Gastroesophageal sphincter (tissue), 4 donors: ENCODE results near the gene DYRK4. TPM values are rescaled to one million over a fixed set of nuclear protein-coding genes. Genes with fewer than 3 reads are reported as not detected.

Source experiments
- ATAC-seq: fragments of 150-250 bp; one replicate; pipeline ENCODE4 v1.9.1; 2016; ENCODE audit warnings: mild to moderate bottlenecking, moderate library complexity
- H3K27ac ChIP-seq, 4 donors: fragments of 200-600 bp; sonication (generic) in 3 of 4; 1 replicate in 3 of 4; 2 replicates in 1 of 4; pipeline ENCODE4 v1.5.1; 2016 to 2019
- H3K27me3 ChIP-seq: fragments of 200-600 bp; sonication (generic); one replicate; pipeline ENCODE4 v1.5.1; 2019
- H3K36me3 ChIP-seq, 2 donors: fragments of 200-600 bp; sonication (generic); one replicate each; pipeline ENCODE4 v1.5.1; 2019; ENCODE audit warnings: control low read depth in 1 of 2
- H3K4me1 ChIP-seq, 3 donors: fragments of 200-600 bp; sonication (generic); 1 replicate in 2 of 3; 2 replicates in 1 of 3; pipeline ENCODE4 v1.5.1; 2016 to 2019; ENCODE audit warnings: control low read depth in 2 of 3
- H3K4me3 ChIP-seq, 2 donors: fragments of 200-600 bp; sonication (generic); one replicate each; pipeline ENCODE4 v1.5.1; 2019; ENCODE audit warnings: mild to moderate bottlenecking in 1 of 2, moderate library complexity in 1 of 2
- H3K9me3 ChIP-seq, 3 donors: fragments of 200-600 bp; sonication (generic); one replicate each; pipeline ENCODE4 v1.5.1; 2017 to 2019; ENCODE audit warnings: control low read depth in 2 of 3
- CTCF ChIP-seq, 4 experiments: fragments of 200-600 bp in 2 of 4; fragments of 450-650 bp in 2 of 4; sonication (generic) in 1 of 4; IDR thresholded peaks; one replicate each; pipeline ENCODE4 v1.5.1; 2017 to 2019; ENCODE audit warnings: antibody characterized with exemption in 4 of 4, mild to moderate bottlenecking in 2 of 4, moderate library complexity in 2 of 4
- EP300 ChIP-seq: sonication (generic); formaldehyde crosslinking; IDR thresholded peaks from one replicate; pipeline ENCODE4 v1.6.1; 2017; ENCODE audit warnings: antibody characterized with exemption, mild to moderate bottlenecking
- POLR2A ChIP-seq, 2 donors: fragments of 450-650 bp; IDR thresholded peaks; one replicate each; pipeline ENCODE4 v1.6.1; 2017; ENCODE audit warnings: antibody characterized with exemption in 2 of 2, mild to moderate bottlenecking in 2 of 2, moderate library complexity in 1 of 2
- POLR2AphosphoS5 ChIP-seq: sonication (generic); formaldehyde crosslinking; IDR thresholded peaks from one replicate; pipeline ENCODE4 v1.6.1; 2017; ENCODE audit warnings: antibody characterized with exemption
- WGBS, 2 donors: methylation state at CpG; one replicate each; pipeline ENCODE4 v1.1.5; 2018; ENCODE audit warnings: low coverage in 1 of 2; 5-methylcytosine and 5-hydroxymethylcytosine counted together
- total RNA-seq, 4 donors: library from RNA; depleted of rRNA; stranded (reverse); fragments of >200 nt; gene quantifications; one replicate each; pipeline ENCODE4 v1.1.0, GENCODE V29; 2016

The DYRK4 gene
- total RNA-seq, 4 donors from 2014 or later = 43.1 to 53.9 (median 47.1) TPM

DNA sequence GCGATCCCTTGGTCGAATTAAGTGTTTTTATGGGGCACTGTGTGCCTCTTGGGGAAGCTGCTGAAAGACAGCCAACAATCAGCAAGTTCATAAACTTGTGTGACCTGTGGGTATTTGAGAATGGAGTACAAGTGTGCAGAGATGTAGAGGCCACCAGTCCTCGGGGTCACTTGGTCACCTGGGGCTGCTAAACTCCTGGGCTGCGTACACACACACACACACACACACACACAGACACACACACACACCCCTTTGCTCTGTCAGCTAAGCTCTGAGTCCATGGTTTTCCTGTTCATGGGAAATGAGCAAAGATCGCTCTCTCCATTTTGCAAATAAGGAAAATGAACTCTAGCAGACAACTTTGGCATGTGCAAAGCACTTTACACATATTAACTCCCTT lies 24.5 kb downstream of the DYRK4 start:
- Histone ChIP-seq H3K36me3 (no peaks in the 10 kb centered on the region), H3K4me1 (no peaks in the 10 kb centered on the region), H3K27me3 (peaks cover 12% of the 10 kb centered on the region), H3K9me3 (no peaks in the 10 kb centered on the region), H3K4me3 (no peak overlapping the region), H3K27ac (no peak overlapping the region)
- TF ChIP-seq EP300 = no peak
- 44 to 67% methylated on average over 3 to 4 of the region's 5 CpGs for WGBS, 2 donors
- ATAC-seq = no peak

GRCh38 chr12:4587108-4587507 lies 25.1 kb downstream of the DYRK4 start:
- Histone ChIP-seq H3K27me3 (peaks cover 12% of the 10 kb centered on the region), H3K9me3 (no peaks in the 10 kb centered on the region), H3K27ac (no peak overlapping the region), H3K4me1 (no peaks in the 10 kb centered on the region), H3K36me3 (no peaks in the 10 kb centered on the region), H3K4me3 (no peak overlapping the region)
- no peak for TF ChIP-seq CTCF (IDR thresholded peaks at IDR 0.05)
- no peak for TF ChIP-seq POLR2AphosphoS5
- no peak for TF ChIP-seq EP300
- TF ChIP-seq POLR2A (IDR thresholded peaks at IDR 0.05) = no peak
- ATAC-seq = no peak
- WGBS, 2 donors = 49 to 54% methylated on average over 7 to 9 of the region's 9 CpGs

- H3K4me3 ChIP-seq = no peak overlapping the region
- H3K36me3 ChIP-seq = no peaks in the 10 kb centered on the region
- H3K27ac ChIP-seq = no peak overlapping the region
- TF ChIP-seq EP300 = no peak
- TF ChIP-seq POLR2A (IDR thresholded peaks at IDR 0.05) = no peak
- no peak for TF ChIP-seq POLR2AphosphoS5
- TF ChIP-seq CTCF (IDR thresholded peaks at IDR 0.05) = no peak
- 90 to 92% methylated on average over 3 of the region's 3 CpGs for WGBS, 2 donors
- no peaks in the 10 kb centered on the region for H3K4me1 ChIP-seq
- no peaks in the 10 kb centered on the region for H3K9me3 ChIP-seq
- no peak for ATAC-seq
- peaks cover 19% of the 10 kb centered on the region for H3K27me3 ChIP-seq
Observed at GRCh38 chr12:4588916-4589315, 26.9 kb downstream of the DYRK4 start.

DNA sequence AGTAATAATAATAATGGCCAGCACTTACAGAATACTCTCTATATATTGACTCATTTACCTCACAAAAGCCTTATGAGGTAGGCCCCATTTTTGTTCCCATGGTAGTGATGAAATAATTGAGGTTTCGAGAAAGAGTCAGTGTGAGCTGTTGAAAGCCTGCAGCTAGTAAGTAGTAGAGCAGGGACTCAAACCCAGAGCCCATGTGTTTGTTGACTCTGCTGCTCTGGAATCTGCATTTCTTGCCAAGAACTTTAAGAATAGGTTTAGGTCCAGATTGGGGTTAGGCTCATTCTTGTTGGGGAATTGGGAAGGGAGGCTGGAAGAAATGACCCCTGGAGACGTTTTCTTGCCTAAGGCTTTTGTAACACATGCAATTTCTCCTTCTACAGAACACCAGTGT lies 27.9 kb downstream of the DYRK4 start:
- no peak for TF ChIP-seq EP300
- TF ChIP-seq POLR2A (IDR thresholded peaks at IDR 0.05) = no peak
- no peak for TF ChIP-seq POLR2AphosphoS5
- no peak for TF ChIP-seq CTCF (IDR thresholded peaks at IDR 0.05)
- 30 to 82% methylated on average over 1 to 2 of the region's 2 CpGs for WGBS, 2 donors
- no peak for ATAC-seq
- H3K4me3 ChIP-seq = no peak overlapping the region
- no peaks in the 10 kb centered on the region for H3K4me1 ChIP-seq
- peaks cover 22% of the 10 kb centered on the region for H3K27me3 ChIP-seq
- no peaks in the 10 kb centered on the region for H3K36me3 ChIP-seq
- no peak overlapping the region for H3K27ac ChIP-seq
- H3K9me3 ChIP-seq = no peaks in the 10 kb centered on the region

GRCh38 chr12:4591180-4591687 lies 29.2 kb downstream of the DYRK4 start:
- TF ChIP-seq POLR2AphosphoS5 (no peak), EP300 (no peak), CTCF (IDR thresholded peaks at IDR 0.05) (no peak), POLR2A (IDR thresholded peaks at IDR 0.05) (no peak)
- H3K9me3 ChIP-seq = no peaks in the 10 kb centered on the region
- H3K4me1 ChIP-seq = no peaks in the 10 kb centered on the region
- no peak for ATAC-seq
- no peak overlapping the region for H3K4me3 ChIP-seq
- no peak overlapping the region for H3K27ac ChIP-seq
- 42 to 60% methylated on average over 2 to 6 of the region's 7 CpGs for WGBS, 2 donors
- H3K36me3 ChIP-seq = no peaks in the 10 kb centered on the region
- H3K27me3 ChIP-seq = peaks cover 22% of the 10 kb centered on the region
